ENCODE data around the gene CPT1B.

GRCh38 chr22:50579752-50580151 lies 1.5 kb upstream of the CPT1B start:
- no peak for TF ChIP-seq EZH2 (IDR thresholded peaks at IDR 0.05; ENCODE audit: insufficient read depth, poor library complexity, severe bottlenecking)
- no peak for TF ChIP-seq EZH2phosphoT487 (IDR thresholded peaks at IDR 0.05; ENCODE audit: insufficient read depth, low read depth)
